PC-9 (cell line): ENCODE results near the gene KLK11. TPM values are rescaled to one million over a fixed set of nuclear protein-coding genes. Genes with fewer than 3 reads are reported as not detected.

ENCODE experiments used
- BruUV-seq: library from RNA; stranded (reverse); fragments of 400-500 nt; replicated peaks from 2 replicates; lab custom pipeline; 2021; lab: Mats Ljungman, UMichigan
- CTCF ChIA-PET: fragments of 300-600 bp; sonication (Branson Sonifier 250); formaldehyde crosslinking; loops from one replicate; lab custom pipeline; 2022; ENCODE audit warnings: antibody characterized with exemption; lab: Charles Lee
- POLR2A ChIA-PET: fragments of 300-600 bp; sonication (Branson Sonifier 250); formaldehyde crosslinking; loops from one replicate; lab custom pipeline; 2022; ENCODE audit warnings: antibody characterized with exemption; ENCODE audit not compliant: unreplicated experiment; lab: Charles Lee
- DNase-seq, 2 experiments: peaks; one replicate each; pipeline versions ENCODE4 v3.0.0 to v3.0.0-alpha.2; 2015 to 2022; ENCODE audit warnings: mixed read lengths in 1 of 2
- H2AFZ ChIP-seq: fragments of 200-600 bp; sonication (generic); 2 replicates; pipeline ENCODE4 v1.8.1; 2017; ENCODE audit warnings: antibody characterized with exemption
- H3F3A ChIP-seq: fragments of 200-600 bp; sonication (generic); 2 replicates; pipeline ENCODE4 v1.8.1; 2017; ENCODE audit warnings: antibody characterized with exemption, mild to moderate bottlenecking, low read depth; ENCODE audit not compliant: insufficient read depth
- H3K27ac ChIP-seq: fragments of 200-600 bp; sonication (generic); 2 replicates; pipeline ENCODE4 v1.6.1; 2016; ENCODE audit warnings: mixed run types
- H3K27me3 ChIP-seq: fragments of 200-600 bp; sonication (generic); 2 replicates; pipeline ENCODE4 v1.6.1; 2016; ENCODE audit warnings: low read depth, mixed run types; ENCODE audit not compliant: insufficient read depth
- H3K36me3 ChIP-seq: fragments of 200-600 bp; sonication (generic); 2 replicates; pipeline ENCODE4 v1.6.1; 2016; ENCODE audit warnings: low read depth, mixed run types
- H3K4me1 ChIP-seq: fragments of 200-600 bp; sonication (generic); replicated peaks from 2 replicates; pipeline ENCODE4 v1.6.1; 2016; ENCODE audit warnings: mixed run types; ENCODE audit not compliant: insufficient read depth
- H3K4me2 ChIP-seq: fragments of 200-600 bp; sonication (generic); 2 replicates; pipeline ENCODE4 v1.6.1; 2017; ENCODE audit warnings: mixed run types
- H3K4me3 ChIP-seq: fragments of 200-600 bp; sonication (generic); 2 replicates; pipeline ENCODE4 v1.6.1; 2016; ENCODE audit warnings: mixed run types
- H3K79me2 ChIP-seq: fragments of 200-600 bp; sonication (generic); 2 replicates; pipeline ENCODE4 v1.6.1; 2017; ENCODE audit warnings: low read depth, mixed run types
- H3K9me2 ChIP-seq: fragments of 200-600 bp; sonication (generic); 2 replicates; pipeline ENCODE4 v1.8.1; 2017; ENCODE audit warnings: mild to moderate bottlenecking; ENCODE audit not compliant: insufficient read depth
- H3K9me3 ChIP-seq: fragments of 200-600 bp; sonication (generic); 2 replicates; pipeline ENCODE4 v1.8.1; 2016; ENCODE audit warnings: low read depth; ENCODE audit not compliant: insufficient read depth
- H4K20me1 ChIP-seq: fragments of 200-600 bp; sonication (generic); 2 replicates; pipeline ENCODE4 v1.8.1; 2017; ENCODE audit not compliant: insufficient read depth
- CTCF ChIP-seq: fragments of 200-600 bp; sonication (generic); conservative IDR thresholded peaks from 2 replicates; pipeline ENCODE4 v1.6.1; 2017; ENCODE audit warnings: mixed run types, antibody characterized with exemption, mild to moderate bottlenecking, moderate library complexity
- EZH2 ChIP-seq: fragments of 200-600 bp; sonication (generic); IDR thresholded peaks from 2 replicates; pipeline ENCODE4 v1.8.0; 2017; ENCODE audit warnings: antibody characterized with exemption, low read depth
- intact Hi-C: fragments of 100-400 bp; cut with micrococcal nuclease; formaldehyde crosslinking; loops from one replicate; pipeline ENCODE4 v1.10.0; 2022; ENCODE audit not compliant: unreplicated experiment
- total RNA-seq: library from RNA; stranded (reverse); gene quantifications from 2 replicates; pipeline ENCODE4 v1.2.3, GENCODE V29; 2021

KLK11 gene
- total RNA-seq, 1 experiment from 2014 or later = 1.5 TPM

- POLR2A ChIA-PET = interaction anchor here (0.6 to 0.7 kb wide), 2 partner anchors 11 to 47 kb away, joined by 3 to 4 read pairs; no protein-coding TSS in a partner anchor
Observed at GRCh38 chr19:50998686-50999085, 27.7 kb downstream of the KLK11 start.

GRCh38 chr19:50998061-50998460 lies 28.4 kb downstream of the KLK11 start:
- H3K27ac ChIP-seq = no peak overlapping the region
- H3F3A ChIP-seq = peaks cover 38% of the 10 kb centered on the region
- no peak for DNase-seq
- peaks cover 14% of the 10 kb centered on the region; the same call in 1 of the 2 replicates for H3K36me3 ChIP-seq
- H3K4me2 ChIP-seq = no peak overlapping the region
- CTCF ChIA-PET = no interaction called here
- H2AFZ ChIP-seq = no peak overlapping the region
- POLR2A ChIA-PET = no interaction called here
- intact Hi-C loops = no loop called here
- peaks cover 26% of the 10 kb centered on the region for H3K79me2 ChIP-seq
- BruUV-seq = no TSS peak
- H4K20me1 ChIP-seq = no peaks in the 10 kb centered on the region
- no peaks in the 10 kb centered on the region for H3K27me3 ChIP-seq
- no peaks in the 10 kb centered on the region; the same call in 1 of the 2 replicates for H3K9me2 ChIP-seq
- H3K9me3 ChIP-seq = no peaks in the 10 kb centered on the region
- TF ChIP-seq CTCF (no peak), EZH2 (no peak)
- peaks cover 22% of the 10 kb centered on the region for H3K4me1 ChIP-seq
- H3K4me3 ChIP-seq = no peak overlapping the region

More at GRCh38 chr19:50998686-50999085, 27.7 kb downstream of the KLK11 start:
- no TSS peak for BruUV-seq
- TF ChIP-seq EZH2 (no peak), CTCF (no peak)
- H3F3A ChIP-seq = peaks cover 38% of the 10 kb centered on the region
- H3K9me2 ChIP-seq = no peaks in the 10 kb centered on the region; the same call in 1 of the 2 replicates
- H3K4me3 ChIP-seq = no peak overlapping the region
- no peaks in the 10 kb centered on the region for H3K27me3 ChIP-seq
- no peak overlapping the region for H3K27ac ChIP-seq
- peaks cover 14% of the 10 kb centered on the region; the same call in 1 of the 2 replicates for H3K36me3 ChIP-seq
- H3K79me2 ChIP-seq = peaks cover 26% of the 10 kb centered on the region
- no peaks in the 10 kb centered on the region for H4K20me1 ChIP-seq
- CTCF ChIA-PET = interaction anchor here (0.6 kb wide), 1 partner anchor 18 kb away, joined by 4 read pairs; no protein-coding TSS in a partner anchor
- H3K4me1 ChIP-seq = peaks cover 16% of the 10 kb centered on the region
- no peaks in the 10 kb centered on the region for H3K9me3 ChIP-seq
- DNase-seq = no peak
- H3K4me2 ChIP-seq = no peak overlapping the region
- intact Hi-C loops = no loop called here
- no peak overlapping the region for H2AFZ ChIP-seq

GRCh38 chr19:50994129-50994528 lies 32.3 kb downstream of the KLK11 start:
- H3K36me3 ChIP-seq = peaks cover 18% of the 10 kb centered on the region; the same call in 1 of the 2 replicates
- peaks cover 37% of the 10 kb centered on the region for H3K4me1 ChIP-seq
- no peaks in the 10 kb centered on the region for H4K20me1 ChIP-seq
- DNase-seq = peak in 1 of 2 experiments; percentile 62
- no peak overlapping the region for H2AFZ ChIP-seq
- TF ChIP-seq EZH2 (no peak), CTCF (no peak)
- H3K27ac ChIP-seq = peak overlapping the region; percentile 99
- peaks cover 19% of the 10 kb centered on the region for H3K79me2 ChIP-seq
- ChIA-PET POLR2A (no interaction called here), CTCF (no interaction called here)
- no peak overlapping the region for H3K4me2 ChIP-seq
- intact Hi-C loops = no loop called here
- no peaks in the 10 kb centered on the region for H3K9me3 ChIP-seq
- H3K9me2 ChIP-seq = no peaks in the 10 kb centered on the region; the same call in 1 of the 2 replicates
- no peak overlapping the region for H3K4me3 ChIP-seq
- no peaks in the 10 kb centered on the region for H3K27me3 ChIP-seq
- H3F3A ChIP-seq = peaks cover 52% of the 10 kb centered on the region
- BruUV-seq = no TSS peak
